Hematopoietic multipotent progenitor cell treated with erythropoietin and hydrocortisone succinate and interleukin-3 and kit ligand, for 6 days (in vitro differentiated cells): ENCODE measurements around the gene GOLGA7B.

ENCODE experiments used
- DNase-seq: peaks from one replicate; pipeline ENCODE4 v3.0.0-alpha.2; 2015

Gene GOLGA7B

GRCh38 chr10:97896756-97897358 is 47.2 kb downstream of the GOLGA7B start:
- DNase-seq: no peak

GRCh38 chr10:97898429-97898828 is 48.8 kb downstream of the GOLGA7B start:
- peak; percentile 51 for DNase-seq

GRCh38 chr10:97901381-97901780 is 51.7 kb downstream of the GOLGA7B start:
- no peak for DNase-seq

- DNase-seq: no peak
Observed at GRCh38 chr10:97903128-97904017, 53.7 kb downstream of the GOLGA7B start.

- DNase-seq: no peak
Observed at GRCh38 chr10:97904018-97904381, 54.4 kb downstream of the GOLGA7B start.

- DNase-seq: no peak
Observed at GRCh38 chr10:97904576-97904975, 54.9 kb downstream of the GOLGA7B start.

GRCh38 chr10:97905276-97905675 is 55.6 kb downstream of the GOLGA7B start:
- no peak for DNase-seq

- no peak for DNase-seq
Observed at GRCh38 chr10:97907211-97907610, 57.6 kb downstream of the GOLGA7B start.

GRCh38 chr10:97907830-97908229 is 58.2 kb downstream of the GOLGA7B start:
- DNase-seq: no peak

- DNase-seq: no peak
Observed at GRCh38 chr10:97910661-97911060, 61.0 kb downstream of the GOLGA7B start.

GRCh38 chr10:97911217-97911616 is 61.6 kb downstream of the GOLGA7B start:
- no peak for DNase-seq

- DNase-seq: no peak
Observed at GRCh38 chr10:97913193-97913592, 63.5 kb downstream of the GOLGA7B start.

- DNase-seq: no peak
Observed at GRCh38 chr10:97913614-97914013, 64.0 kb downstream of the GOLGA7B start.

GRCh38 chr10:97914171-97914836 is 64.7 kb downstream of the GOLGA7B start:
- no peak for DNase-seq

- DNase-seq: peak; percentile 82
Observed at GRCh38 chr10:97914837-97915211, 65.2 kb downstream of the GOLGA7B start.

- DNase-seq: no peak
Observed at GRCh38 chr10:97915346-97916131, 65.9 kb downstream of the GOLGA7B start.

GRCh38 chr10:97916586-97916985 is 66.9 kb downstream of the GOLGA7B start:
- DNase-seq: no peak

- DNase-seq: no peak
Observed at GRCh38 chr10:97919012-97919411, 69.4 kb downstream of the GOLGA7B start.

- no peak for DNase-seq
Observed at GRCh38 chr10:97920865-97921264, 71.2 kb downstream of the GOLGA7B start.
